CD4-positive, alpha-beta T cell treated with Interleukin-15 for 1 hour (primary cell): ENCODE measurements around the gene C20orf173.
A peak's percentile ranks its signal among the peaks of the same experiment; 100 is the strongest.
"Not testable (repeated sequence)": the region's sequence is repeated elsewhere in the genome, so short reads cannot be mapped to it uniquely, and the experiment has no call there.

Experiments
- DNase-seq: peaks from one replicate; pipeline ENCODE4 v3.0.0-alpha.2; 2020

The C20orf173 gene

DNA sequence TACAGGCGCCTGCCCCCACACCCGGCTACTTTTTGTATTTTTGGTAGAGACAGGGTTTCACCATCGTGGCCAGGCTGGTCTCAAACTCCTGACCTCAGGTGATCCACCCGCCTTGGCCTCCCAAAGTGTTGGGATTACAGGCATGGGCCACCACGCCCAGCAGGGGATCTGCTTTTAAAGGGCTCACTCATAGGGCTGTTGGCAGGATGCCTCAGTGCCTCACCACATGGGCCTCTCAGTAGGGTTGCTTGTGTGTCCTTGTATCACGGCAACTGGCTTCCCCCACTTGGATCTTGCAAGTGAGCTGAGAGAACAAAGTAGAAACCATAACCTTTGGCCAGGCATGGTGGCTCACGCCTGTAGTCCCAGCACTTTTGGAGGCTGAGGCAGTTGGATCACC lies 15.5 kb upstream of the C20orf173 start:
- DNase-seq = not testable (repeated sequence)

- no peak for DNase-seq
Observed at GRCh38 chr20:35544436-35544835, 15.0 kb upstream of the C20orf173 start.

GRCh38 chr20:35542990-35543389 lies 13.5 kb upstream of the C20orf173 start:
- DNase-seq = no peak

DNA sequence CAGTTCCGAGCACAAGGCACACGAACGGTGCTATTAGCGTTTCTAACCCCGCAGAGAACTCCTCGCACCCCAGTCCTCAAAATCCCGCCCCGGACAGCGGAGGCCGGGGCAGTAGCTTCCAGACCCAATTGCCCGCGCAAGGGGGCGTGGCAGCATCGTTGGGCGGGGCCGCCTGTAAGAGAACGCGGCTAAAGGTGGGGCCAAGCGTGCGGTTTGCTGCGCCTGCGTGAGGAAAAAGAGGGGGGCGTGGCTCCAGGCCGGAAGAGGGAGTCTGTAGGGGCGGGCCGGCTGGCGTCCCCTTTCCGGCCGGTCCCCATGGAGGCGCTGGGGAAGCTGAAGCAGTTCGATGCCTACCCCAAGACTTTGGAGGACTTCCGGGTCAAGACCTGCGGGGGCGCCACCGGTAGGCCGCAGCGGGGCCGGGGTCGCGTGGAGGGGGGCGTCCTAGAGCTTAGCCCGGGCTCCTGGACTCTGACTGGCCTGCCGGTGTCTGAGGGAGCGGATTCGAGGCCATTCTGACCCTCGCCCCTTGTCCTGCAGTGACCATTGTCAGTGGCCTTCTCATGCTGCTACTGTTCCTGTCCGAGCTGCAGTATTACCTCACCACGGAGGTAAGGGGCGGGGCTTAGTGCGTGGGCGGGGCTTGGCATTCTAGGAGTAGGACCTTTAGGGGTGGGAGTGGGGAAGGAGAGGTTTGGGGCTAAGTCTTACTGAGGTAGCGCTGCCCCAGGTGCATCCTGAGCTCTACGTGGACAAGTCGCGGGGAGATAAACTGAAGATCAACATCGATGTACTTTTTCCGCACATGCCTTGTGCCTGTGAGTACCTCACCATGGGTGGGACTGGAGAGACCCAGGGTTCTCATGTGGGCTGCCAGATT lies 12.6 kb upstream of the C20orf173 start, which contains the start of gene ERGIC3:
Gene ERGIC3, plus strand, starts transcription at position 296 of the 880 bp plus-strand sequence. Its CDS starts 20 bp downstream, at position 316.
- peak; percentile 96 for DNase-seq

DNA sequence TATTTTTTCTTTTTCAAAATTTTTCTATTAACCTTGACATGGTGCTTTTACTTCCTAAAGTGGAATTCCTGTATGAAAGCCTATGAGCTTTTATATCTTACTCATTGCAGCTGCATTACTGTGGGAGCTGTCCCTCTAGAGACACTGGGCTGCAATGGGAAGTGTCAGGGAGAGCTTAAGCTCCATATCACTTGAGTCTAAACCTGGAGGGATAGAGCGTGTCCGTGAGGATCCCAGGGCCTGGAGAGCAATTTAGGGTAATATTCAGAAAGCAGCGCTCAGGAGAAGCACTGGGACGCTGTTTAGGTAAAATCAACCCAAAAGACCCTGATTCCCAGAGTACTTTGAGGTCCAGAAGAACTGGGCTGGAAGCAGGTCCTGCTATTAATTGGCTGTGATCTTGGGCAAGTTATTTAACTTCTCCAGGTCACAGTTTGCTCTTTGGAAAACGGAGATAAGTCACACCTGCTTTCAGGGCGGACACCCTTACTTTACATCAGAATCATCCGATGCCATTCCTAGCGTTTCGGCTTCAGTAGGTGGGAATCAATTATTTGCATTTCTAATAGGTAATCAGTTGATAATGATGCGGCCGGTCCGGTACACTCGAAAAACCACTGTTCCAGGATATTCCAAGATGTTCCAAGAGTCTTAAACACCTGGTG lies 11.8 kb upstream of the C20orf173 start:
- DNase-seq = no peak

GRCh38 chr20:35539756-35540212 lies 10.3 kb upstream of the C20orf173 start:
- DNase-seq = peak; percentile 53

- no peak for DNase-seq
Observed at GRCh38 chr20:35527122-35527769, 2.2 kb downstream of the C20orf173 start.

DNA sequence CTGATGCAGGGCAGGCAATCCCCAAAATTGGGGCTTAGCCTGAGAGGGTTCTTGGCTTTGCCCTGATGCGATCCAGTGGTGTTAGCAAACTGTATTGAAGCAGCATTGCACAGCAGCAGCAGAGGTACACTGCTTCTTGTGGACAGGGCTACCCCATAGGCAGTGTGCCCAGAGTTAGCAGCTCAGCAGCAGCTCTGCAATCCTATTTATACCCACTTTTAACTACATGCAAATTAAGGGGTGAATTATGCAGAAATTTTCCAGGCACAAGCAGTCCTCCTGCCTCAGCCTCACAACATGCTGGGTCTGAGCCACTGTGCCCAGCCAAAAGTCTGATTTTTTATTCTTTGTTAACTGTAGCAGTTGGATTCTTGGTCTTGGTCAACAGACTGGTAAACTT lies 3.8 kb downstream of the C20orf173 start:
- no peak for DNase-seq

DNA sequence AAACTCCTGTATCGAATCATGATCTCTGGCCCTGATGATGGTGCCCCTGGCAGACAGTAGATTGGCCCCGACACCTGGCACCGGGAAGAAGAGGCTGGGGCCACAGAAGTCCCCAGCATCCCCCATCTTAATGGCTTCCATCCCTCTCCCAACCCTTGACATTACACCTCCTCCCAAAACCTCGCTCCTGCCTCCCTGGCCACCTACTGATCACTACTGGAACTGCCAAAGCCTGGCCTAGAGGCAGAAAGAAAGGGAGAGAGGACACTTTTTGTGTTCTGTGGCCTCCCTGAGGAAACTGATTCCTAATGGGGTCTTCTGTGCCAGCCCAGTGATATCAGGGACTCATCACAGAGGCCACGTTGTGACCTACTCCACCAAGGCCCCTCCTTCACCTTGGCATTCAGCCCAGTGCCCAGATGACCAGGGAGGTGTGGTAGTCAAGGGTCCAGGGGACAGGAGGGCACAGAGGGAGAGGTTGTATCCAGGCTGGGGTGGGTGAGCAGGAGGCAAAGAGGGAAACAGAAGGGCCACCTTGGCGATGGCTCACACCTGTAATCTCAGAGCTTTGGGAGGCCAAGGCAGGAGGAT lies 6.1 kb downstream of the C20orf173 start:
- no peak for DNase-seq

DNA sequence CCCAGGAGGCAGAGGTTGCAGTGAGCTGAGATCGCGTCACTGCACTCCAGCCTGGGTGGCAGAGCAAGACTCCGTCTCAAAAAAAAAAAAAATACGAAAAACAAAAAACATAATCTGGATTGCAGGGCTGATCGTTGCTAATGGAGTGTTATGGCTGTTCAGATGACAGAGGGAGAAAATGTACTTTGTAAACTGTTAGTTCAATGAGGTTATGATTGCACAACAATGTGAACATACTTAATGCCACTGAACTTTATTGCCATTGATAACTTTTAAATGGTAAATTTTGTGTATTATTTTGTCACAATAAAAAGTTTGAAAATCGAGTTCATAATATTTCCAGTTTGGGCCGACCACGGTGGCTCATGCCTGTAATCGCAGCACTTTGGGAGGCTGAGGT lies 10.5 kb downstream of the C20orf173 start:
- DNase-seq = no peak

- not testable (repeated sequence) for DNase-seq
Observed at GRCh38 chr20:35517767-35518166, 11.7 kb downstream of the C20orf173 start.

DNA sequence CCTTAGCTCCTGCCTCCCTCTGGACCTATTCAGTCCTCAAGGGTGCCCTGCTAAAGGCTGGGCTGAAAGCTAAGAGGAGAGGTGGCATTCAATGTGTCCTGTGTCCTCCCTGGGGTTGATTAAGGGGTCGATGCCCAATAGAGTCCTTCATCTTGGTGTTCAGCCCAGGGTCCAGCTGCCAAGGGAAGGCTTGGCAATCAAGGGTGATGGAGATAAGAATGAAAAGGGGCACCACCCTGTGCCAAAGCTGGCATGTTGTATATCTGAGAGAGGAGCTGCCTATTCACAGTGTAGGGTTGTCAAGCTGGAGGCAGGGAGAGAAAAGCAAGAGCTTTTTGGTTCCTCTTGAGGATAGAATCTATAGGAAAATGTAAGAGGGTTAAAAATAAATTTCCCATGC lies 12.3 kb downstream of the C20orf173 start:
- DNase-seq = no peak

DNA sequence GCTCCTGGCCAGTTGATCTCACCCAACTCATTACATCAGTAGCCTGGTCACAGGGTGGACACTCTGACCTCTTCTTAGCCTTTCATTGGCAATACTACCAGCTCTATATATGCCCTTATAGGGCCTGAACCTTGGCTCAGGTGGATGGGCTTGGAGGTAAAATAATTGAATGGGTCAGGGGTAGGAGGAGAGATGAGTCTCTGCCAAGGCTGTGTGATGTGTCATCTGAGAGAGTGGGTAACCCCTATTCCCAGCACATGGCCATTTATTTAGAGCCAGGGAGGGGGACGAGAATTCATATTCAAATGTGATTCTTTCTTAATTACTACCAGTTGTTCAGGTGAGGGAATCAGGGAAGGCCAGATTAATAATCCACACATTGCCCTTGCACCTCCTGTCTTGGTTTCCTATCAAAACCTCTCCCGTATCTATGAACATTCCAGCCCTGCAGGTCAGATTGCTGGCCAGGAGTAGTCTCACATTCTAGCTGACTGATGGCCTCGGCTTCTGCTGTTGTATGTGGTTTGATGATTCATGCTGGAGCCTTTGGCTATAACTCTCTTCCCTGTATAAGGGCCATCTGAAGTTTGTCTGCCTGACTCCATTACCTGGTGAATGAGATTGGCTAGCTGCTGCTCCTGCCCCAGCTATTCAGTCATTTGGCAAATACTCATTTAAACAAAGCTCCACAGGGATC lies 13.4 kb downstream of the C20orf173 start:
- DNase-seq = no peak

- no peak for DNase-seq
Observed at GRCh38 chr20:35515341-35515740, 14.1 kb downstream of the C20orf173 start.

DNA sequence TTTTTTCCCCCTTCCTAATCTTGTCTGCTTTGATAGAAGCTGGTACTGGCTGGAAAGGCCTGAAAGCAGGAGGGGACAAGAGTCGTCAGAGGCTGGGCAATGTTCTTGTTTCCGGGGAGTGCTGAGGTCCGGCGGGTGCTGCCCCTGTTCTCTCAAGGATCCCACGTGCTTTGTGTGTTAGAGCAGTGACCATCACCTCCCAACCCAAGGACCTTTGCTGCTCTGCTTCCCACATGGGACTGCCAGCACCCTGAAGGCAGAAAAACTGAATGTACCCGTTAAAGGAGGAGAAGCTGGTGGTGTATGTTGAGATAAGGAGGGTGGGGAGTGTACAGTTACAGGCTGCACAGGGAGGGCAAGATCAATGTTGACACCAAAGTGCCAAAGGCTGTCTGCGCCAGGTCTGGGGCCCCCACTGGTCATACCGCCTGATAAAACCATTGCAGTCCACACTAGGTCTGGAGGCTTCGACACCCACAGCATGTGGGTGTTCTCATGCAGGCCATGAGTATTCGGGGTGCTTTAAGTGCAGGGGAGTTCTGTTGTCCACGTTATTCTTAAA lies 15.0 kb downstream of the C20orf173 start:
- DNase-seq = no peak

GRCh38 chr20:35511814-35512420 lies 17.5 kb downstream of the C20orf173 start:
- no peak for DNase-seq

GRCh38 chr20:35510951-35511735 lies 18.3 kb downstream of the C20orf173 start:
- no peak for DNase-seq

GRCh38 chr20:35508493-35509218 lies 20.8 kb downstream of the C20orf173 start:
- DNase-seq = no peak

- no peak for DNase-seq
Observed at GRCh38 chr20:35506872-35507638, 22.4 kb downstream of the C20orf173 start.
